ENCODE measurements around the gene KRT8. TPM values are rescaled to one million over a fixed set of nuclear protein-coding genes. Genes with fewer than 3 reads are reported as not detected.

The KRT8 gene
- total and polyA plus RNA-seq, 7 donors, result 0.54 to 1.3 (median 0.76) TPM

DNA sequence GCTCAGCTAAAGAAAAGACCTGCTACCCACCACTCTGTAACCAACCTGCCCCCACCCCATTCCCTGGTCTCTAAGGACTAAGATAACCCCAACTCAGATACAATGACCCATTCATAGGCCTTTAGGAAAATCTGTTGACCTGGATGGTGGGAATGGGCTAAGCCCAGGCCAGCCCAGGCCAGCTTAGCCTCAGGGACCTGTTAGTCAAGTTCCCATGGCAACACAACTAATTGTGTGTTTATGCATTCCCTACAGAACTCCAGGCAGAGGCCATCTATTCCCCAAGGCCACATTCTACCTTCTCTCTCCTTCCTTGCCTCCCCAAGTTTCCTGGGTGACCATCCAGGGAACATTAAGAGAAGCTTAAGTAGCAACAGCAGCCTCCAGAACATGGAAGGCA, 16.1 kb upstream of the KRT8 start:
- peaks cover 0 to 10% (median 0%) of the 10 kb centered on the region in 3 donors for H3K27me3 ChIP-seq (ENCODE audit: insufficient read depth in 3 of 3, low read length in 2 of 3)
- no peaks in the 10 kb centered on the region for H3K36me3 ChIP-seq (ENCODE audit: insufficient read depth in 1 of 2, low read depth in 1 of 2)
- DNase-seq (no peak), ATAC-seq (no peak)
- intact Hi-C loops (cut with DNase I), result no loop called here
- H3K4me3 ChIP-seq, result no peak overlapping the region
- H3K4me1 ChIP-seq, result no peaks in the 10 kb centered on the region
- TF ChIP-seq, protein P1, sequence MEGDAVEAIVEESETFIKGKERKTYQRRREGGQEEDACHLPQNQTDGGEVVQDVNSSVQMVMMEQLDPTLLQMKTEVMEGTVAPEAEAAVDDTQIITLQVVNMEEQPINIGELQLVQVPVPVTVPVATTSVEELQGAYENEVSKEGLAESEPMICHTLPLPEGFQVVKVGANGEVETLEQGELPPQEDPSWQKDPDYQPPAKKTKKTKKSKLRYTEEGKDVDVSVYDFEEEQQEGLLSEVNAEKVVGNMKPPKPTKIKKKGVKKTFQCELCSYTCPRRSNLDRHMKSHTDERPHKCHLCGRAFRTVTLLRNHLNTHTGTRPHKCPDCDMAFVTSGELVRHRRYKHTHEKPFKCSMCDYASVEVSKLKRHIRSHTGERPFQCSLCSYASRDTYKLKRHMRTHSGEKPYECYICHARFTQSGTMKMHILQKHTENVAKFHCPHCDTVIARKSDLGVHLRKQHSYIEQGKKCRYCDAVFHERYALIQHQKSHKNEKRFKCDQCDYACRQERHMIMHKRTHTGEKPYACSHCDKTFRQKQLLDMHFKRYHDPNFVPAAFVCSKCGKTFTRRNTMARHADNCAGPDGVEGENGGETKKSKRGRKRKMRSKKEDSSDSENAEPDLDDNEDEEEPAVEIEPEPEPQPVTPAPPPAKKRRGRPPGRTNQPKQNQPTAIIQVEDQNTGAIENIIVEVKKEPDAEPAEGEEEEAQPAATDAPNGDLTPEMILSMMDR (IDR thresholded peaks at IDR 0.05), result no peak
- no peak overlapping the region for H3K27ac ChIP-seq
- H3K9me3 ChIP-seq, result no peaks in the 10 kb centered on the region

GRCh38 chr12:52918784-52919183, 13.9 kb upstream of the KRT8 start:
- intact Hi-C loops (cut with DNase I), result no loop called here
- no peak for ATAC-seq

GRCh38 chr12:52918351-52918750, 13.5 kb upstream of the KRT8 start:
- Histone ChIP-seq H3K36me3 (ENCODE audit: insufficient read depth in 1 of 2, low read depth in 1 of 2) (no peaks in the 10 kb centered on the region), H3K4me1 (no peaks in the 10 kb centered on the region), H3K27ac (no peak overlapping the region), H3K9me3 (no peaks in the 10 kb centered on the region), H3K27me3 (ENCODE audit: insufficient read depth in 3 of 3, low read length in 2 of 3) (peaks cover 0 to 10% (median 0%) of the 10 kb centered on the region in 3 donors), H3K4me3 (no peak overlapping the region)
- TF ChIP-seq, protein P1 (IDR thresholded peaks at IDR 0.05), result no peak
- ATAC-seq (no peak), DNase-seq (no peak)
- intact Hi-C loops (cut with DNase I), result no loop called here
- 31 to 68% (median 49%) methylated on average over 8 of the region's 8 CpGs for WGBS, 3 donors

More at GRCh38 chr12:52918784-52919183, 13.9 kb upstream of the KRT8 start:
- Histone ChIP-seq H3K27me3 (ENCODE audit: insufficient read depth in 3 of 3, low read length in 2 of 3) (peaks cover 0 to 10% (median 0%) of the 10 kb centered on the region in 3 donors), H3K27ac (no peak overlapping the region), H3K9me3 (no peaks in the 10 kb centered on the region), H3K36me3 (ENCODE audit: insufficient read depth in 1 of 2, low read depth in 1 of 2) (no peaks in the 10 kb centered on the region), H3K4me3 (no peak overlapping the region), H3K4me1 (no peaks in the 10 kb centered on the region)
- DNase-seq, result no peak
- 55 to 77% (median 74%) methylated on average over 2 of the region's 2 CpGs for WGBS, 3 donors
- TF ChIP-seq, protein P1 (IDR thresholded peaks at IDR 0.05), result no peak

- H3K4me3 ChIP-seq, result no peak overlapping the region
- DNase-seq, result no peak
- intact Hi-C loops (cut with DNase I), result no loop called here
- H3K4me1 ChIP-seq, result no peaks in the 10 kb centered on the region
- H3K36me3 ChIP-seq (ENCODE audit: insufficient read depth in 1 of 2, low read depth in 1 of 2), result no peaks in the 10 kb centered on the region
- TF ChIP-seq, protein P1 (IDR thresholded peaks at IDR 0.05), result no peak
- H3K9me3 ChIP-seq, result no peaks in the 10 kb centered on the region
- H3K27ac ChIP-seq, result no peak overlapping the region
- WGBS, 3 donors, result 87 to 94% (median 93%) methylated on average over 1 of the region's 1 CpG
- no peak for ATAC-seq
- peaks cover 0 to 10% (median 0%) of the 10 kb centered on the region in 3 donors for H3K27me3 ChIP-seq (ENCODE audit: insufficient read depth in 3 of 3, low read length in 2 of 3)
Measured at GRCh38 chr12:52917800-52918199, 12.9 kb upstream of the KRT8 start.

DNA sequence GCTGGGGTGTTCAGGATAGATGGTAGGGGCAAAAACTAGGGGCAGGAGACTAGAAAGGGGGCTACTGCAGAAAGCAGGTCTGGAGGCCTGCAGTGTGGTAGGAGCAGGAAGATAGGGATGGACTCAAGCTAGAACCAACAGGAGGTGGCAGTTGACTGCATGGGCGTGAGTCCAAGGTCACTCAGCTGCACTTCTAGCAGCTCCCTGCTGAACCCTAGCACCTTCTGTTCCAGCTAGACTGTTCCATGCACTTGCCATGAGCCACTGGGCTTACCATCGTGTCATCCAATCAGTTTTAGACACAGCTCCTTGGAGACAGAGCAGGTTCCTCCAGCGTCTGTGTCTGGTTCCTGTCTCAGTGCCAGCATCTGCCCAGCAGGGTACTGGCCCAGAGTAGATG, 11.3 kb upstream of the KRT8 start:
- TF ChIP-seq, protein P1 (IDR thresholded peaks at IDR 0.05), result no peak
- H3K4me1 ChIP-seq, result no peaks in the 10 kb centered on the region
- no peak overlapping the region for H3K4me3 ChIP-seq
- DNase-seq, result no peak
- peaks cover 0 to 10% (median 0%) of the 10 kb centered on the region in 3 donors for H3K27me3 ChIP-seq (ENCODE audit: insufficient read depth in 3 of 3, low read length in 2 of 3)
- H3K9me3 ChIP-seq, result no peaks in the 10 kb centered on the region
- ATAC-seq, result no peak
- no peak overlapping the region for H3K27ac ChIP-seq
- H3K36me3 ChIP-seq (ENCODE audit: insufficient read depth in 1 of 2, low read depth in 1 of 2), result no peaks in the 10 kb centered on the region
- WGBS, 3 donors, result 42 to 53% (median 52%) methylated on average over 3 of the region's 3 CpGs
- intact Hi-C loops (cut with DNase I), result no loop called here
